Ovary (tissue), 9 donors: ENCODE measurements around the gene EIF4E1B. TPM values are rescaled to one million over a fixed set of nuclear protein-coding genes. Genes with fewer than 3 reads are reported as not detected.

Experiments
- DNase-seq, 5 donors: peaks; one replicate each; pipeline ENCODE4 v3.0.0-alpha.2; 2019 to 2020
- H3K27ac ChIP-seq, 2 donors: fragments of 200-600 bp; one replicate each; pipeline versions ENCODE4 v1.5.1 to v1.8.0; 2019 to 2022
- H3K27me3 ChIP-seq: fragments of 200-600 bp; one replicate; pipeline ENCODE4 v1.8.0; 2022
- H3K36me3 ChIP-seq: fragments of 200-600 bp; sonication (generic); one replicate; pipeline ENCODE4 v1.5.1; 2019
- H3K4me1 ChIP-seq: one replicate; pipeline ENCODE4 v1.8.1; 2013; ENCODE audit warnings: mild to moderate bottlenecking, moderate library complexity; ENCODE audit not compliant: insufficient read depth
- H3K4me3 ChIP-seq: fragments of 200-600 bp; sonication (generic); one replicate; pipeline ENCODE4 v1.5.1; 2017
- H3K9me3 ChIP-seq, 2 donors: fragments of 200-600 bp in 1 of 2; sonication (generic) in 1 of 2; one replicate each; pipeline versions ENCODE4 v1.5.1 to v1.8.1; 2013 to 2019; ENCODE audit warnings: mild to moderate bottlenecking in 1 of 2, moderate library complexity in 1 of 2
- EP300 ChIP-seq: sonication (generic); formaldehyde crosslinking; IDR thresholded peaks from one replicate; pipeline ENCODE4 v1.6.1; 2017; ENCODE audit warnings: antibody characterized with exemption
- POLR2A ChIP-seq: fragments of 450-650 bp; IDR thresholded peaks from one replicate; pipeline ENCODE4 v1.6.1; 2017; ENCODE audit warnings: antibody characterized with exemption, mild to moderate bottlenecking, moderate library complexity
- WGBS, 3 donors: extraction: QIAGEN DNeasy Blood & Tissue Kit in 1 of 3; methylation state at CpG; one replicate each; pipeline versions ENCODE4 v1.1.5 to v1.1.7; 2013 to 2017; 5-methylcytosine and 5-hydroxymethylcytosine counted together
- intact Hi-C, 4 donors: fragments of 100-400 bp; cut with DNase I; formaldehyde crosslinking; loops; one replicate each; pipeline versions ENCODE4 v1.11.0 to v1.15.1; 2022 to 2023
- polyA plus RNA-seq, 2 donors: library from polyadenylated mRNA; stranded (reverse); fragments of 200-250 nt in 1 of 2; fragments of 350-450 nt in 1 of 2; fragmentation: Illumina TruSeq in 1 of 2; extraction: RNeasy Lipid Tissue Mini Kit (QIAGEN cat#74804) in 1 of 2; gene quantifications; one replicate each; pipeline ENCODE4 v1.2.3, GENCODE V29; 2013 to 2014
- total RNA-seq, 7 donors: library from RNA; depleted of rRNA in 2 of 7; stranded (reverse); fragments of >200 nt in 2 of 7; fragmentation: NEBNext Ultra II Directional in 3 of 7; extraction: Animal tissue kit (Norgen Biotek cat#: 25700) in 3 of 7; gene quantifications; one replicate each; pipeline versions ENCODE4 v1.1.0 to v1.2.4, GENCODE V29; 2016 to 2023
- TF ChIP-seq, protein P1 (sequence below), 3 donors: fragments of 450-650 bp in 2 of 3; fragments of 200-600 bp in 1 of 3; IDR thresholded peaks; one replicate each; pipeline versions ENCODE4 v1.5.1 to v1.8.0; 2016 to 2022; ENCODE audit warnings: antibody characterized with exemption in 3 of 3, mild to moderate bottlenecking in 1 of 3
- donor health status: DM: no; HTN: no; CAD: no; lungs with moderate emphysema.
- donor health status: DM: no; HTN: no; CAD: no.
- donor health status: Bipolar disorder and iron deficiency.
- donor health status: DM: yes; HTN: yes; CAD: no.
- donor health status: DM: no; HTN: no; CAD: no.
- donor health status: DM: yes; HTN: yes; CAD: no.

Gene EIF4E1B
- total and polyA plus RNA-seq, 9 donors, result 0.61 TPM; not detected in 8

DNA sequence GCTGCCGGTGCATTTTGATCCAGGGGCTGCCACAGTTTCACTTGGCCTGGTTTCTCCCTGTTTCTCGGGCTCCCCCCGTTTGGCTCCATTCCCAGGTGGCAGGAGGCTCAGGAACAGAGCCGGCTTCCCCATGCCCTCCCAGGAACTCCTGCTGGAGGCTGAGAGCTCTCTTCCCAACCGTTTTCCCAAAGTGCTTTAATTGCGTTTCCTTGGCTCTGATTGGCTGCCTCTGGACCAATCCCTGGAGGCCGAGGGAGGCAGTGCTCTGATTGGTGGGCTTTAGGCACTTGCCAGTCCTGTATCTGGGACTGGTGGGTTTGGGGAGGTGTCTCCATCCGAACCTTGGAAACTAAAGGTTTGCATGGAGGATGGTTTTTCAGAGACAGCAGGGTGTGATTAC, 21.7 kb downstream of the EIF4E1B start:
- H3K4me3 ChIP-seq, result no peak overlapping the region
- H3K27ac ChIP-seq, result no peak overlapping the region
- WGBS, 3 donors, result 53 to 54% (median 54%) methylated on average over 8 of the region's 8 CpGs
- DNase-seq, result no peak
- TF ChIP-seq, protein P1, sequence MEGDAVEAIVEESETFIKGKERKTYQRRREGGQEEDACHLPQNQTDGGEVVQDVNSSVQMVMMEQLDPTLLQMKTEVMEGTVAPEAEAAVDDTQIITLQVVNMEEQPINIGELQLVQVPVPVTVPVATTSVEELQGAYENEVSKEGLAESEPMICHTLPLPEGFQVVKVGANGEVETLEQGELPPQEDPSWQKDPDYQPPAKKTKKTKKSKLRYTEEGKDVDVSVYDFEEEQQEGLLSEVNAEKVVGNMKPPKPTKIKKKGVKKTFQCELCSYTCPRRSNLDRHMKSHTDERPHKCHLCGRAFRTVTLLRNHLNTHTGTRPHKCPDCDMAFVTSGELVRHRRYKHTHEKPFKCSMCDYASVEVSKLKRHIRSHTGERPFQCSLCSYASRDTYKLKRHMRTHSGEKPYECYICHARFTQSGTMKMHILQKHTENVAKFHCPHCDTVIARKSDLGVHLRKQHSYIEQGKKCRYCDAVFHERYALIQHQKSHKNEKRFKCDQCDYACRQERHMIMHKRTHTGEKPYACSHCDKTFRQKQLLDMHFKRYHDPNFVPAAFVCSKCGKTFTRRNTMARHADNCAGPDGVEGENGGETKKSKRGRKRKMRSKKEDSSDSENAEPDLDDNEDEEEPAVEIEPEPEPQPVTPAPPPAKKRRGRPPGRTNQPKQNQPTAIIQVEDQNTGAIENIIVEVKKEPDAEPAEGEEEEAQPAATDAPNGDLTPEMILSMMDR (IDR thresholded peaks at IDR 0.05), result no peak
- TF ChIP-seq POLR2A, result no peak
- TF ChIP-seq EP300, result no peak
- peaks cover 8% of the 10 kb centered on the region for H3K4me1 ChIP-seq
- intact Hi-C loops, result no loop called here
- H3K27me3 ChIP-seq, result no peaks in the 10 kb centered on the region
- no peaks in the 10 kb centered on the region for H3K36me3 ChIP-seq
- H3K9me3 ChIP-seq, result no peaks in the 10 kb centered on the region

DNA sequence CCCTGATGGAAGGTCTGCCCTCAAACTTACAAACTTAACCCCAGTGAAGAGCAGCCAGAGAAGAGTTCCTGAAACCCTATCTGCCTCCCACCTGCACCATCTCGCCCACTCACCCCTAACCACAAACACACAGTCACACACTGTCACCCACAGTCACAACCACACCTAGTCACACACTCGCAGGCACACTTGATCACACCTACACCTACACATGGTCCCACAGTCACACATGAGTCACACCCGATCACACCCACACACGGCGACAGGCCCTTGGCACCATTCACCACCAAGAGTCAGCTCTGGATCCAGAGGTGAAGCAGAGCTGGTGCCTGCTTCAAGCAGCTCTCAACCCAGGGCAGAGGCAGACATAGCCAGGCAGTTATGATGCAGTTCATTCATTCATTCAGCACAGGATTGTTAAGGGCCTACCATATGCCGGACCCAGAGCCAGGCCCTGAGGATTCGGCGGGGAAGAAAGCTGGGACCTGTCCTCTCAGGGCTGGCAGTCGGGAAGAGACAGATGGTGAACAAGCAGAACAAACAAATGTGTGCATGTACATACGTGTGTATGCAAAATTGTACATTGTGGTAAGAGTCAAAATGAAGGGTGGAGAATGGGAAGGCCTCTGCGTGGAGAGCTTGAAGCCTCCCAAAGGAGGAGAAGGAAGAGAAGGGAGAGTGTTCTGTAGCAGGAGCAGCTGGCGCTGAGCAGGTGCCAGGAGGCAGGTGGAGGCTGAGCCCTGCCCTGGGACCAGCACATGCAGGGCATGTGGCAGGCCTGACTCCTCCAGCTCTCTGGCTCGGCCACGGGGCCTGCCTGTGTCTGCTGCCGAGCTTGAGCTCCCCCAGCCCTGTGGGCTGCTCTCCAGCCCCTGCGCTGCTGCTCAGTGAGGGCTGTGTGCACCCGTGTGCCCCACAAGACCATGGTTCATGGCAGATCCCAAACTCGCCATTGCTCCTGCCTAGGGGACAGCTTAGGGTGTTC, 23.2 kb downstream of the EIF4E1B start:
- Histone ChIP-seq H3K4me3 (no peak overlapping the region), H3K4me1 (peaks cover 6% of the 10 kb centered on the region), H3K27me3 (no peaks in the 10 kb centered on the region), H3K9me3 (no peaks in the 10 kb centered on the region), H3K27ac (no peak overlapping the region), H3K36me3 (no peaks in the 10 kb centered on the region)
- no peak for DNase-seq
- intact Hi-C loops, result no loop called here
- WGBS, 3 donors, result 81 to 86% (median 84%) methylated on average over 17 to 18 of the region's 18 CpGs
- no peak for TF ChIP-seq POLR2A
- TF ChIP-seq, protein P1 (IDR thresholded peaks at IDR 0.05), result no peak
- TF ChIP-seq EP300, result no peak

DNA sequence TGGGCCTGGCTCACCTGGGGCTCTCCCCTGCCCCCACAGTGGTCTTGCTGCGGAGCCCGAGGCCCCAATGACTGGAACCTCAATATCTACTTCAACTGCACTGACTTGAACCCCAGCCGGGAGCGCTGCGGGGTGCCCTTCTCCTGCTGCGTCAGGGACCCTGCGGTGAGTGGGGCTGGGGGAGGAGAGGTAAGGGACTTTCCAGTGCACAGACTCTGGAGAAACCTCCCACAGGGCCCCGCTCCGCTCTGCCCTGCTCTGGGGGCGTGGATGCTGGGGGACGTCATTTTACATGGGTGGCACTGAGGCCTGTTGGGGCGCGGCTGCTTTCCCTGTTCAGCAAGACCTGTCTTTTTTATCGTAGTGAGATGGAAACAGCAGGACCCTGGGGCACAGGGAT, 24.4 kb downstream of the EIF4E1B start:
- Histone ChIP-seq H3K36me3 (no peaks in the 10 kb centered on the region), H3K9me3 (no peaks in the 10 kb centered on the region), H3K4me1 (peaks cover 9% of the 10 kb centered on the region), H3K27me3 (no peaks in the 10 kb centered on the region), H3K27ac (no peak overlapping the region), H3K4me3 (no peak overlapping the region)
- DNase-seq, result no peak
- WGBS, 3 donors, result 80 to 95% (median 90%) methylated on average over 12 to 14 of the region's 14 CpGs
- TF ChIP-seq POLR2A (no peak), EP300 (no peak)
- TF ChIP-seq, protein P1 (IDR thresholded peaks at IDR 0.05), result no peak
- intact Hi-C loops, result loop anchor here in 1 of 4 donors (5.0 kb wide), 1 partner anchor 457 kb away; no protein-coding TSS in a partner anchor

DNA sequence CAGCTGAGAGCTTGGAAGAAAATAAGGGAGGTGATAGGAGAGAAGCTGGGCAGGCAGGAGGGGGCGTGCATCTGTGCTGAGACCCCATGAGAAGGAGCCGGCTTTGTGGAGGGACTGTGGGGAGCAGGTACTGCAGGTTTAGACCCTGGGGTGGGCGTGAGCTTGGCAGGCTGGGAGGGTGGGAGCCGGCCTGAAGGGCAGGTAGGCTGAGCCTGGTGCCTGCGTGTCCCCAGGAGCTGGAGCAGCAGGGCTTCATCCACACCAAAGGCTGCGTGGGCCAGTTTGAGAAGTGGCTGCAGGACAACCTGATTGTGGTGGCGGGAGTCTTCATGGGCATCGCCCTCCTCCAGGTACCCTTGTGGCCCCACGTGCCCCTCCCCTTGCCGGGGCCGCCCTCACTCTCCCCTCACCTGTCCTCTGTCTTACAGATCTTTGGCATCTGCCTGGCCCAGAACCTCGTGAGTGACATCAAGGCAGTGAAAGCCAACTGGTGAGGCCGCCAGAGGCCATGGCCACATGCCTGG, 26.1 kb downstream of the EIF4E1B start:
- WGBS, 3 donors, result 77 to 84% (median 83%) methylated on average over 12 to 13 of the region's 13 CpGs
- Histone ChIP-seq H3K4me1 (peaks cover 9% of the 10 kb centered on the region), H3K27ac (no peak overlapping the region), H3K9me3 (no peaks in the 10 kb centered on the region), H3K4me3 (no peak overlapping the region), H3K27me3 (no peaks in the 10 kb centered on the region), H3K36me3 (no peaks in the 10 kb centered on the region)
- intact Hi-C loops, result loop anchor here in 1 of 4 donors (5.0 kb wide), 1 partner anchor 456 kb away; no protein-coding TSS in a partner anchor
- TF ChIP-seq EP300, result no peak
- TF ChIP-seq, protein P1 (IDR thresholded peaks at IDR 0.05), result no peak
- TF ChIP-seq POLR2A, result no peak
- no peak for DNase-seq
